Hepatocyte (in vitro differentiated cells): Measurements from ENCODE around the gene ARHGAP9. TPM values are rescaled to one million over a fixed set of nuclear protein-coding genes. Genes with fewer than 3 reads are reported as not detected.

Experiments used
- DNase-seq: peaks from one replicate; pipeline ENCODE4 v3.0.0-alpha.2; 2016; ENCODE audit warnings: low spot score
- H2AFZ ChIP-seq: fragments of 200-600 bp; sonication (generic); 2 replicates; pipeline ENCODE4 v1.6.0; 2016; ENCODE audit warnings: antibody characterized with exemption, mild to moderate bottlenecking
- H3K27ac ChIP-seq: fragments of 200-600 bp; sonication (generic); 2 replicates; pipeline ENCODE4 v1.5.1; 2016; ENCODE audit warnings: mild to moderate bottlenecking
- H3K27me3 ChIP-seq: fragments of 200-600 bp; sonication (generic); 2 replicates; pipeline ENCODE4 v1.6.1; 2016
- H3K36me3 ChIP-seq: fragments of 200-600 bp; sonication (generic); replicated peaks from 2 replicates; pipeline ENCODE4 v1.5.1; 2016; ENCODE audit warnings: low read depth; ENCODE audit not compliant: insufficient read depth
- H3K4me1 ChIP-seq: fragments of 200-600 bp; sonication (generic); 2 replicates; pipeline ENCODE4 v1.5.1; 2016; ENCODE audit warnings: mild to moderate bottlenecking, moderate library complexity; ENCODE audit not compliant: insufficient read depth
- H3K4me2 ChIP-seq: fragments of 200-600 bp; sonication (generic); 2 replicates; pipeline ENCODE4 v1.6.0; 2016
- H3K4me3 ChIP-seq: fragments of 200-600 bp; sonication (generic); 2 replicates; pipeline ENCODE4 v1.5.1; 2016; ENCODE audit warnings: mild to moderate bottlenecking
- H3K79me2 ChIP-seq: fragments of 200-600 bp; sonication (generic); 2 replicates; pipeline ENCODE4 v1.6.0; 2017; ENCODE audit warnings: mild to moderate bottlenecking
- H3K9me2 ChIP-seq: fragments of 200-600 bp; sonication (generic); replicated peaks from 2 replicates; pipeline ENCODE4 v1.6.0; 2017; ENCODE audit warnings: mild to moderate bottlenecking; ENCODE audit not compliant: insufficient read depth
- H3K9me3 ChIP-seq: fragments of 200-600 bp; sonication (generic); 2 replicates; pipeline ENCODE4 v1.5.1; 2016; ENCODE audit warnings: low read depth, mild to moderate bottlenecking
- H4K20me1 ChIP-seq: fragments of 200-600 bp; sonication (generic); 2 replicates; pipeline ENCODE4 v1.6.0; 2016; ENCODE audit warnings: mild to moderate bottlenecking; ENCODE audit not compliant: insufficient read depth, poor library complexity, severe bottlenecking
- CTCF ChIP-seq: fragments of 200-600 bp; sonication (generic); IDR thresholded peaks from 2 replicates; pipeline ENCODE4 v1.5.1; 2016; ENCODE audit warnings: antibody characterized with exemption, mild to moderate bottlenecking; ENCODE audit not compliant: poor library complexity
- EZH2 ChIP-seq: fragments of 200-600 bp; sonication (generic); IDR thresholded peaks from 2 replicates; pipeline ENCODE4 v1.6.1; 2016; ENCODE audit warnings: antibody characterized with exemption, mild to moderate bottlenecking, borderline replicate concordance
- EZH2phosphoT487 ChIP-seq: fragments of 200-600 bp; sonication (generic); IDR thresholded peaks from one replicate; pipeline ENCODE4 v1.6.1; 2018; ENCODE audit warnings: antibody characterized with exemption, mild to moderate bottlenecking, low read depth, moderate library complexity; ENCODE audit not compliant: unreplicated experiment, severe bottlenecking
- WGBS: methylation state at CpG from one replicate; pipeline ENCODE4 v1.1.6; 2016; ENCODE audit warnings: low lambda C conversion rate; ENCODE audit errors: missing lambda C conversion rate; 5-methylcytosine and 5-hydroxymethylcytosine counted together
- polyA plus RNA-seq: library from polyadenylated mRNA; unstranded; fragments of >200 nt; fragmentation: Nextera tagmentation; extraction: Ambion mirVana; gene quantifications from 2 replicates; pipeline ENCODE4 v1.2.1, GENCODE V29; 2016
- total RNA-seq: library from RNA; depleted of rRNA; stranded (reverse); fragments of >200 nt; gene quantifications from 2 replicates; pipeline ENCODE4 v1.2.3, GENCODE V29; 2014

ARHGAP9 gene
- total and polyA plus RNA-seq, 2 experiments from 2014 or later, result 2.0 to 2.2 TPM

GRCh38 chr12:57430931-57431566 is 48.6 kb downstream of the ARHGAP9 start, which contains the start of gene R3HDM2:
TSS of gene R3HDM2 (minus strand) at chr12:57431043. CDS start at chr12:57310428, 120,615 bp downstream.
- H4K20me1 ChIP-seq, result no peaks in the 10 kb centered on the region
- H3K9me3 ChIP-seq, result no peaks in the 10 kb centered on the region
- H3K79me2 ChIP-seq, result peaks cover 40% of the 10 kb centered on the region
- TF ChIP-seq EZH2phosphoT487, result no peak
- no peak for TF ChIP-seq EZH2
- no peak for TF ChIP-seq CTCF
- peak within 1 kb of the TSS; percentile 97 for H3K27ac ChIP-seq
- H3K9me2 ChIP-seq, result no peaks in the 10 kb centered on the region
- peak within 1 kb of the TSS; percentile 55 for H3K4me3 ChIP-seq
- H3K27me3 ChIP-seq, result no peaks in the 10 kb centered on the region
- H3K36me3 ChIP-seq, result no peaks in the 10 kb centered on the region
- H3K4me1 ChIP-seq, result peaks cover 16% of the 10 kb centered on the region
- H2AFZ ChIP-seq, result peak within 1 kb of the TSS; percentile 80
- peak within 1 kb of the TSS; percentile 79 for H3K4me2 ChIP-seq
- 5% methylated on average over 28 of the region's 41 CpGs for WGBS
- peak; percentile 98 for DNase-seq

- Histone ChIP-seq H2AFZ (peak overlapping the region; percentile 31), H3K9me3 (no peaks in the 10 kb centered on the region), H3K4me3 (peak overlapping the region; percentile 55), H3K4me2 (peak overlapping the region; percentile 77), H3K27me3 (no peaks in the 10 kb centered on the region), H3K27ac (peak overlapping the region; percentile 97), H4K20me1 (no peaks in the 10 kb centered on the region), H3K9me2 (no peaks in the 10 kb centered on the region), H3K36me3 (no peaks in the 10 kb centered on the region), H3K79me2 (peaks cover 47% of the 10 kb centered on the region), H3K4me1 (peaks cover 16% of the 10 kb centered on the region)
- WGBS, result 2% methylated on average over 58 of the region's 74 CpGs
- no peak for DNase-seq
- peak; percentile 24 for TF ChIP-seq CTCF
- no peak for TF ChIP-seq EZH2phosphoT487
Observed at GRCh38 chr12:57430112-57430930, 49.3 kb downstream of the ARHGAP9 start.

- Histone ChIP-seq H3K4me1 (peaks cover 16% of the 10 kb centered on the region), H3K4me3 (peak overlapping the region; percentile 55), H4K20me1 (no peaks in the 10 kb centered on the region), H3K27me3 (no peaks in the 10 kb centered on the region), H3K9me3 (no peaks in the 10 kb centered on the region), H3K79me2 (peaks cover 54% of the 10 kb centered on the region), H3K36me3 (no peaks in the 10 kb centered on the region), H3K9me2 (no peaks in the 10 kb centered on the region), H3K27ac (peak overlapping the region; percentile 97), H2AFZ (peak overlapping the region; percentile 31), H3K4me2 (peak overlapping the region; percentile 77)
- 45% methylated on average over 9 of the region's 9 CpGs for WGBS
- DNase-seq, result no peak
- TF ChIP-seq EZH2phosphoT487 (no peak), CTCF (no peak), EZH2 (no peak)
Observed at GRCh38 chr12:57429473-57430111, 50.1 kb downstream of the ARHGAP9 start.
